GM12891 (cell line): ENCODE data around the gene GAS1.
A peak's percentile ranks its signal among the peaks of the same experiment; 100 is the strongest.

ENCODE experiments used
- DNase-seq: peaks from one replicate; pipeline ENCODE4 v3.0.0; 2011; ENCODE audit warnings: low spot score; ENCODE audit not compliant: insufficient read length
- FAIRE-seq: peaks from 2 replicates; lab custom pipeline; 2011; peaks lifted over from hg19 to GRCh38; lab: Jason Lieb, UNC
- PAX5 ChIP-seq: IDR thresholded peaks from 2 replicates; pipeline ENCODE4 v1.6.1; 2011; ENCODE audit warnings: low read length, moderate library complexity, mild to moderate bottlenecking; ENCODE audit not compliant: insufficient read depth, severe bottlenecking
- POLR2A ChIP-seq: IDR thresholded peaks from 2 replicates; pipeline ENCODE4 v1.6.1; 2011; ENCODE audit warnings: low read depth, low read length, control low read depth
- POLR2AphosphoS5 ChIP-seq: IDR thresholded peaks from 2 replicates; pipeline ENCODE4 v1.6.1; 2011; ENCODE audit warnings: low read depth, low read length, control low read depth
- POU2F2 ChIP-seq: IDR thresholded peaks from 2 replicates; pipeline ENCODE4 v1.6.1; 2011; ENCODE audit warnings: low read depth, mild to moderate bottlenecking, control low read depth, low read length, moderate library complexity
- SPI1 ChIP-seq: IDR thresholded peaks from 2 replicates; pipeline ENCODE4 v1.6.1; 2011; ENCODE audit warnings: low read depth, low read length, control low read depth
- TAF1 ChIP-seq: IDR thresholded peaks from 2 replicates; pipeline ENCODE4 v1.6.1; 2011; ENCODE audit warnings: low read depth, low read length, control low read depth

GAS1 gene

GRCh38 chr9:86946201-86947145, 833 bp downstream of the GAS1 start:
- no peak for TF ChIP-seq POU2F2
- TF ChIP-seq POLR2A: no peak
- no peak for TF ChIP-seq SPI1
- no peak for TF ChIP-seq POLR2AphosphoS5
- no peak for TF ChIP-seq TAF1
- TF ChIP-seq PAX5: no peak
- peak; percentile 28 for DNase-seq
- no peak for FAIRE-seq

- DNase-seq: no peak
- no peak for FAIRE-seq
- TF ChIP-seq POU2F2 (no peak), POLR2A (no peak), SPI1 (no peak)
Observed at GRCh38 chr9:86945728-86946200, 1.5 kb downstream of the GAS1 start.

GRCh38 chr9:86944796-86945727, 2.2 kb downstream of the GAS1 start:
- TF ChIP-seq POLR2AphosphoS5 (no peak), SPI1 (no peak), PAX5 (no peak), POU2F2 (no peak), TAF1 (no peak), POLR2A (no peak)
- FAIRE-seq (no peak), DNase-seq (no peak)

GRCh38 chr9:86943201-86944113, 3.8 kb downstream of the GAS1 start:
- DNase-seq: no peak
- TF ChIP-seq POU2F2 (no peak), POLR2A (no peak)
- FAIRE-seq: no peak

GRCh38 chr9:86942281-86943200, 4.8 kb downstream of the GAS1 start:
- DNase-seq (no peak), FAIRE-seq (no peak)
- TF ChIP-seq POLR2A (no peak), POU2F2 (no peak), TAF1 (no peak), SPI1 (no peak), PAX5 (no peak), POLR2AphosphoS5 (no peak)

- TF ChIP-seq PAX5 (no peak), POLR2A (no peak), SPI1 (no peak), POU2F2 (no peak), TAF1 (no peak), POLR2AphosphoS5 (no peak)
- DNase-seq (no peak), FAIRE-seq (no peak)
Observed at GRCh38 chr9:86941197-86941596, 6.1 kb downstream of the GAS1 start.

- TF ChIP-seq POLR2A (no peak), PAX5 (no peak), POLR2AphosphoS5 (no peak), POU2F2 (no peak), TAF1 (no peak), SPI1 (no peak)
- DNase-seq: no peak
- no peak for FAIRE-seq
Observed at GRCh38 chr9:86940774-86941173, 6.5 kb downstream of the GAS1 start.

GRCh38 chr9:86939891-86940290, 7.4 kb downstream of the GAS1 start:
- TF ChIP-seq POU2F2: no peak
- no peak for TF ChIP-seq TAF1
- TF ChIP-seq PAX5: no peak
- TF ChIP-seq POLR2A: no peak
- TF ChIP-seq POLR2AphosphoS5: no peak
- no peak for TF ChIP-seq SPI1
- FAIRE-seq: no peak
- DNase-seq: no peak

- FAIRE-seq (no peak), DNase-seq (no peak)
- TF ChIP-seq POLR2A (no peak), POLR2AphosphoS5 (no peak), PAX5 (no peak), POU2F2 (no peak), TAF1 (no peak), SPI1 (no peak)
Observed at GRCh38 chr9:86939321-86939720, 8.0 kb downstream of the GAS1 start.
